ENCODE data around the gene ZSCAN5C. TPM values are rescaled to one million over a fixed set of nuclear protein-coding genes. Genes with fewer than 3 reads are reported as not detected.
A peak's percentile ranks its signal among the peaks of the same experiment; 100 is the strongest.

The ZSCAN5C gene
- total RNA-seq, 1 donor from 2014 or later: not detected

- TF ChIP-seq CTCF (IDR thresholded peaks at IDR 0.05): no peak
- Mint-ChIP-seq H3K27me3 (ENCODE audit: low read depth) (peaks cover 13% of the 10 kb centered on the region), H3K36me3 (ENCODE audit: low read depth) (no peaks in the 10 kb centered on the region), H3K27ac (ENCODE audit: unreplicated experiment) (no peak overlapping the region), H3K9me3 (ENCODE audit: low read depth) (no peaks in the 10 kb centered on the region), H3K4me3 (ENCODE audit: unreplicated experiment) (no peak overlapping the region), H3K4me1 (ENCODE audit: low read depth) (no peaks in the 10 kb centered on the region)
- DNase-seq (ENCODE audit: low spot score): peak; percentile 81
Measured at GRCh38 chr19:56176881-56177280, 25.2 kb upstream of the ZSCAN5C start.

- Mint-ChIP-seq H3K27me3 (ENCODE audit: low read depth) (peaks cover 13% of the 10 kb centered on the region), H3K4me3 (ENCODE audit: unreplicated experiment) (no peak overlapping the region), H3K36me3 (ENCODE audit: low read depth) (no peaks in the 10 kb centered on the region), H3K9me3 (ENCODE audit: low read depth) (no peaks in the 10 kb centered on the region), H3K4me1 (ENCODE audit: low read depth) (no peaks in the 10 kb centered on the region), H3K27ac (ENCODE audit: unreplicated experiment) (no peak overlapping the region)
- no peak for TF ChIP-seq CTCF (IDR thresholded peaks at IDR 0.05)
- peak; percentile 35 for DNase-seq (ENCODE audit: low spot score)
Measured at GRCh38 chr19:56177564-56178243, 24.4 kb upstream of the ZSCAN5C start.

GRCh38 chr19:56189785-56190184 is 12.3 kb upstream of the ZSCAN5C start:
- Mint-ChIP-seq H3K27me3 (ENCODE audit: low read depth) (no peaks in the 10 kb centered on the region), H3K9me3 (ENCODE audit: low read depth) (peaks cover 8% of the 10 kb centered on the region), H3K4me1 (ENCODE audit: low read depth) (no peaks in the 10 kb centered on the region), H3K27ac (ENCODE audit: unreplicated experiment) (no peak overlapping the region), H3K36me3 (ENCODE audit: low read depth) (no peaks in the 10 kb centered on the region), H3K4me3 (ENCODE audit: unreplicated experiment) (no peak overlapping the region)
- TF ChIP-seq CTCF (IDR thresholded peaks at IDR 0.05): no peak
- no peak for DNase-seq (ENCODE audit: low spot score)

- H3K27ac Mint-ChIP-seq (ENCODE audit: unreplicated experiment): no peak overlapping the region
- H3K36me3 Mint-ChIP-seq (ENCODE audit: low read depth): no peaks in the 10 kb centered on the region
- no peak for DNase-seq (ENCODE audit: low spot score)
- H3K27me3 Mint-ChIP-seq (ENCODE audit: low read depth): no peaks in the 10 kb centered on the region
- H3K4me1 Mint-ChIP-seq (ENCODE audit: low read depth): no peaks in the 10 kb centered on the region
- no peak for TF ChIP-seq CTCF (IDR thresholded peaks at IDR 0.05)
- peaks cover 8% of the 10 kb centered on the region for H3K9me3 Mint-ChIP-seq (ENCODE audit: low read depth)
- H3K4me3 Mint-ChIP-seq (ENCODE audit: unreplicated experiment): no peak overlapping the region
Measured at GRCh38 chr19:56191115-56191514, 11.0 kb upstream of the ZSCAN5C start.

- Mint-ChIP-seq H3K4me1 (ENCODE audit: low read depth) (no peaks in the 10 kb centered on the region), H3K27ac (ENCODE audit: unreplicated experiment) (no peak overlapping the region), H3K9me3 (ENCODE audit: low read depth) (peaks cover 8% of the 10 kb centered on the region), H3K4me3 (ENCODE audit: unreplicated experiment) (no peak overlapping the region), H3K36me3 (ENCODE audit: low read depth) (no peaks in the 10 kb centered on the region), H3K27me3 (ENCODE audit: low read depth) (no peaks in the 10 kb centered on the region)
- TF ChIP-seq CTCF (IDR thresholded peaks at IDR 0.05): no peak
- DNase-seq (ENCODE audit: low spot score): no peak
Measured at GRCh38 chr19:56191711-56192110, 10.4 kb upstream of the ZSCAN5C start.
